IPS-20b (cell line): ENCODE data around the gene UNC5A.
A peak's percentile ranks its signal among the peaks of the same experiment; 100 is the strongest.

Experiments
- H3K27ac ChIP-seq: one replicate; pipeline ENCODE4 v1.5.1; 2013; ENCODE audit warnings: low read length
- H3K27me3 ChIP-seq: 2 replicates; pipeline ENCODE4 v1.6.1; 2013; ENCODE audit warnings: mild to moderate bottlenecking, low read length, inconsistent platforms; ENCODE audit not compliant: insufficient read depth
- H3K36me3 ChIP-seq: 2 replicates; pipeline ENCODE4 v1.6.1; 2013; ENCODE audit warnings: low read depth, mild to moderate bottlenecking, inconsistent platforms, low read length, moderate library complexity; ENCODE audit not compliant: insufficient read depth
- H3K4me1 ChIP-seq: 2 replicates; pipeline ENCODE4 v1.6.1; 2013; ENCODE audit warnings: mild to moderate bottlenecking, control low read depth, inconsistent platforms, low read length, moderate library complexity; ENCODE audit not compliant: insufficient read depth
- H3K4me3 ChIP-seq: 2 replicates; pipeline ENCODE4 v1.5.1; 2013; ENCODE audit warnings: mild to moderate bottlenecking, low read length, inconsistent platforms
- H3K9ac ChIP-seq: 2 replicates; pipeline ENCODE4 v1.6.1; 2013; ENCODE audit warnings: low read depth, mild to moderate bottlenecking, inconsistent platforms, low read length, moderate library complexity
- H3K9me3 ChIP-seq: 2 replicates; pipeline ENCODE4 v1.6.1; 2013; ENCODE audit warnings: mild to moderate bottlenecking, low read depth, low read length, inconsistent platforms; ENCODE audit not compliant: insufficient read depth

The UNC5A gene

GRCh38 chr5:176810081-176810597 lies at the start of gene UNC5A:
TSS of gene UNC5A (plus strand) at chr5:176810559. CDS start at chr5:176810751, 192 bp downstream.
- no peak within 1 kb of the TSS; the same call in 1 of the 2 replicates for H3K9ac ChIP-seq
- H3K27ac ChIP-seq, result no peak within 1 kb of the TSS
- H3K4me3 ChIP-seq, result peak within 1 kb of the TSS; percentile 70
- peaks cover 94% of the 10 kb centered on the region for H3K27me3 ChIP-seq
- peaks cover 9% of the 10 kb centered on the region for H3K4me1 ChIP-seq
- H3K9me3 ChIP-seq, result no peaks in the 10 kb centered on the region
- H3K36me3 ChIP-seq, result no peaks in the 10 kb centered on the region

GRCh38 chr5:176761755-176762154 lies 48.6 kb upstream of the UNC5A start:
- Histone ChIP-seq H3K9me3 (no peaks in the 10 kb centered on the region), H3K9ac (no peak overlapping the region), H3K27me3 (no peaks in the 10 kb centered on the region), H3K4me1 (no peaks in the 10 kb centered on the region), H3K4me3 (no peak overlapping the region), H3K36me3 (no peaks in the 10 kb centered on the region), H3K27ac (no peak overlapping the region)

GRCh38 chr5:176762489-176762888 lies 47.9 kb upstream of the UNC5A start:
- Histone ChIP-seq H3K27me3 (peaks cover 2% of the 10 kb centered on the region; the same call in 1 of the 2 replicates), H3K9ac (no peak overlapping the region)

GRCh38 chr5:176765687-176766086 lies 44.7 kb upstream of the UNC5A start:
- Histone ChIP-seq H3K36me3 (no peaks in the 10 kb centered on the region), H3K4me1 (no peaks in the 10 kb centered on the region), H3K27ac (no peak overlapping the region), H3K27me3 (peaks cover 5% of the 10 kb centered on the region; the same call in 1 of the 2 replicates), H3K4me3 (no peak overlapping the region), H3K9me3 (no peaks in the 10 kb centered on the region), H3K9ac (no peak overlapping the region)

More at GRCh38 chr5:176762489-176762888, 47.9 kb upstream of the UNC5A start:
- Histone ChIP-seq H3K27ac (no peak overlapping the region), H3K4me3 (no peak overlapping the region), H3K4me1 (no peaks in the 10 kb centered on the region), H3K36me3 (no peaks in the 10 kb centered on the region), H3K9me3 (no peaks in the 10 kb centered on the region)

- Histone ChIP-seq H3K36me3 (no peaks in the 10 kb centered on the region), H3K9me3 (no peaks in the 10 kb centered on the region), H3K27ac (no peak overlapping the region), H3K4me3 (no peak overlapping the region), H3K27me3 (peaks cover 5% of the 10 kb centered on the region; the same call in 1 of the 2 replicates), H3K4me1 (no peaks in the 10 kb centered on the region), H3K9ac (no peak overlapping the region)
Measured at GRCh38 chr5:176768174-176768970, 42.0 kb upstream of the UNC5A start.

GRCh38 chr5:176769911-176770310 lies 40.4 kb upstream of the UNC5A start:
- no peak overlapping the region for H3K4me3 ChIP-seq

GRCh38 chr5:176770431-176770830 lies 39.9 kb upstream of the UNC5A start:
- peaks cover 17% of the 10 kb centered on the region for H3K27me3 ChIP-seq
- H3K4me3 ChIP-seq, result no peak overlapping the region
- H3K9me3 ChIP-seq, result no peaks in the 10 kb centered on the region
- peaks cover 3% of the 10 kb centered on the region; the same call in 1 of the 2 replicates for H3K4me1 ChIP-seq
- no peak overlapping the region for H3K27ac ChIP-seq
- no peaks in the 10 kb centered on the region for H3K36me3 ChIP-seq
- no peak overlapping the region for H3K9ac ChIP-seq

More at GRCh38 chr5:176769911-176770310, 40.4 kb upstream of the UNC5A start:
- H3K27me3 ChIP-seq, result peaks cover 12% of the 10 kb centered on the region
- no peak overlapping the region for H3K27ac ChIP-seq
- H3K9me3 ChIP-seq, result no peaks in the 10 kb centered on the region
- no peaks in the 10 kb centered on the region for H3K36me3 ChIP-seq
- H3K4me1 ChIP-seq, result peaks cover 1% of the 10 kb centered on the region; the same call in 1 of the 2 replicates
- no peak overlapping the region for H3K9ac ChIP-seq

GRCh38 chr5:176771102-176771845 lies 39.1 kb upstream of the UNC5A start:
- no peak overlapping the region for H3K27ac ChIP-seq
- H3K4me3 ChIP-seq, result no peak overlapping the region
- H3K27me3 ChIP-seq, result peaks cover 19% of the 10 kb centered on the region
- H3K9me3 ChIP-seq, result no peaks in the 10 kb centered on the region
- H3K9ac ChIP-seq, result no peak overlapping the region
- H3K36me3 ChIP-seq, result no peaks in the 10 kb centered on the region
- peaks cover 3% of the 10 kb centered on the region; the same call in 1 of the 2 replicates for H3K4me1 ChIP-seq

- H3K4me3 ChIP-seq, result no peak overlapping the region
- H3K27me3 ChIP-seq, result peaks cover 16% of the 10 kb centered on the region
- no peaks in the 10 kb centered on the region for H3K36me3 ChIP-seq
- H3K27ac ChIP-seq, result no peak overlapping the region
- no peak overlapping the region for H3K9ac ChIP-seq
- H3K4me1 ChIP-seq, result peaks cover 3% of the 10 kb centered on the region; the same call in 1 of the 2 replicates
- H3K9me3 ChIP-seq, result no peaks in the 10 kb centered on the region
Measured at GRCh38 chr5:176772271-176773210, 37.8 kb upstream of the UNC5A start.

GRCh38 chr5:176773408-176774035 lies 36.8 kb upstream of the UNC5A start:
- no peak overlapping the region for H3K27ac ChIP-seq
- peaks cover 14% of the 10 kb centered on the region for H3K27me3 ChIP-seq
- no peaks in the 10 kb centered on the region for H3K36me3 ChIP-seq
- no peak overlapping the region for H3K9ac ChIP-seq
- no peaks in the 10 kb centered on the region for H3K9me3 ChIP-seq
- H3K4me1 ChIP-seq, result peaks cover 3% of the 10 kb centered on the region; the same call in 1 of the 2 replicates
- no peak overlapping the region for H3K4me3 ChIP-seq
